Gastrocnemius medialis (tissue), 4 donors: ENCODE measurements around the gene LRRC8A.

Experiments used
- CTCF ChIP-seq, 5 experiments: fragments of 450-650 bp in 3 of 5; fragments of 200-600 bp in 2 of 5; sonication (generic) in 2 of 5; IDR thresholded peaks in 4 of 5; conservative IDR thresholded peaks in 1 of 5; 1 replicate in 4 of 5; 2 replicates in 1 of 5; pipeline ENCODE4 v1.5.1; 2016 to 2019; ENCODE audit warnings: antibody characterized with exemption in 5 of 5, mild to moderate bottlenecking in 3 of 5, moderate library complexity in 3 of 5
- POLR2A ChIP-seq, 2 donors: fragments of 450-650 bp; IDR thresholded peaks; one replicate each; pipeline ENCODE4 v1.6.1; 2017; ENCODE audit warnings: antibody characterized with exemption in 2 of 2, mild to moderate bottlenecking in 2 of 2, moderate library complexity in 2 of 2

GRCh38 chr9:128833696-128834095, 48.2 kb upstream of the LRRC8A start:
- TF ChIP-seq CTCF (IDR thresholded peaks at IDR 0.05 in 4 of 5, conservative IDR thresholded peaks at IDR 0.05 in 1 of 5) (no peak), POLR2A (IDR thresholded peaks at IDR 0.05) (no peak)
